GM19372 (cell line): ENCODE data around the gene AASDH.

Source experiments
- ATAC-seq: cut with Tn5 transposase; IDR thresholded peaks from one replicate; pipeline ENCODE4 v1.9.1; 2021; ENCODE audit warnings: mild to moderate bottlenecking, low read depth, moderate library complexity; ENCODE audit not compliant: unreplicated experiment

Gene AASDH

DNA sequence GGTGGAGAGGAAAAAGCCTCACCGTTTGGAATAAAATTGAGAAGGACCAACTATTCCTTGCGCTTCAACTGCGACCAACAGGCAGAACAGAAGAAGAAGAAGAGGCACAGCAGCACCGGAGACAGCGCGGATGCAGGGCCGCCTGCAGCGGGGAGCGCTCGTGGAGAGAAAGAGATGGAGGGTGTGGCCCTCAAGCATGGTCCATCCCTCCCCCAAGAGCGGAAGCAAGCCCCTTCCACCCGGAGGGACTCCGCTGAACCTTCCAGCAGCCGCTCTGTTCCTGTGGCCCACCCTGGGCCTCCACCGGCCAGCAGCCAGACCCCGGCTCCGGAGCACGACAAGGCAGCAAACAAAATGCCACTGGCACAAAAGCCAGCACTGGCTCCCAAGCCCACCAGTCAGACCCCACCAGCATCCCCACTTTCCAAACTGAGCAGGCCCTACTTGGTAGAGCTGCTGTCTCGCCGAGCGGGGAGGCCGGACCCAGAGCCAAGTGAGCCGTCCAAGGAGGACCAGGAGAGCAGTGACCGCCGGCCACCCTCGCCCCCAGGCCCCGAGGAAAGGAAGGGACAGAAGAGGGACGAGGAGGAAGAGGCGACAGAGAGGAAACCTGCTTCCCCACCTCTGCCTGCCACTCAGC lies 71.2 kb downstream of the AASDH start:
- no peak for ATAC-seq

DNA sequence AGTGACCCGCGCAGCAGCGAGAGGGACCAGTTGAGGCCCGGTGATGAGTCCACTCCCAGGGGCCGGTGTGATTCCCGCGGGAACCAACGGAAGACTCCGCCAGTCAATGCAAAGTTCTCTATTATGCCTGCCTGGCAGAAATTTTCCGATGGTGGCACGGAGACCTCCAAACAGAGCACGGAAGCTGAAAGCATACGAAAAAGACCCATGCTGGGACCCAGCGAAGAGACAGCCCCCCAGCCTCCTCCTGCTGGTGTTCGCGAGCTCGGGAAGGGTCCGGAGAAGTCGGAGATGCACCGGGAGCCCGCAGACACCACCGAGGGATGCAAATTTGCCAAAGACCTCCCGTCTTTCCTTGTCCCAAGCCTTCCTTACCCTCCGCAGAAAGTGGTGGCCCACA lies 71.7 kb downstream of the AASDH start:
- ATAC-seq = no peak

DNA sequence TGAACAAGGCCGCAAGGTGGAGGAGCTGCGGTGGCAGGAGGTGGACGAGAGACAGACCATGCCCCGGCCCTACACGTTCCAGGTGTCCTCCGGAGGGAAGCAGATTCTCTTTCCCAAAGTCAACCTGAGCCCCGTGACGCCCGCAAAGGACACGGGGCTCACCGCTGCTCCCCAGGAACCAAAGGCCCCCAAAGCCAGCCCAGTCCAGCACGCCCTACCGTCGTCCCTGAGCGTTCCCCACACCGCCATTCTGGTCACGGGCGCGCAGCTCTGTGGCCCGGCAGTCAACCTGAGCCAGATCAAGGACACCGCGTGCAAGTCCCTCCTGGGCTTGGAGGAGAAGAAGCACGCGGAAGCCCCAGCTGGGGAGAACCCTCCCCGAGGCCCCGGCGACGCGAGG lies 72.2 kb downstream of the AASDH start:
- ATAC-seq = no peak

DNA sequence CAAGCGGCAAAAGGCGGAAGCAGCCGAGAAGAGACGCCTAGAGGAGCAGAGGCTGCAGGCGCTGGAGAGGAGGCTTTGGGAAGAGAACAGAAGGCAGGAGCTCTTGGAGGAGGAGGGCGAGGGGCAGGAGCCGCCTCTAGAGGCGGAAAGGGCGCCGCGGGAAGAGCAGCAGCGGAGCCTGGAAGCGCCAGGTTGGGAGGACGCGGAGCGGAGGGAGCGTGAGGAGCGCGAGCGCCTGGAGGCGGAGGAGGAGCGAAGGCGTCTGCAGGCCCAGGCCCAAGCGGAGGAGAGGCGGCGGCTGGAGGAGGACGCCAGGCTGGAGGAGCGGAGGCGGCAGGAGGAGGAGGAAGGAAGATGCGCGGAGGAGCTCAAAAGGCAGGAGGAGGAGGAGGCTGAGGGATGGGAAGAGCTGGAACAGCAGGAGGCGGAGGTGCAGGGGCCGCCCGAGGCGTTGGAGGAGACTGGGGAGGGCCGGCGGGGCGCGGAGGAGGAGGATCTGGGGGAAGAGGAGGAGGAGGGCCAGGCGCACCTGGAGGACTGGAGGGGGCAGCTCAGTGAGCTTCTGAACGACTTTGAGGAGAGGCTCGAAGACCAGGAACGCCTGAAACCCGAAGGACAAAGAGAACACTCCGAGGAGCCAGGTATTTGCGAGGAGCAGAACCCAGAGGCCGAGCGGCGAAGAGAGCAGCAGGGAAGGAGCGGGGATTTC lies 72.9 kb downstream of the AASDH start:
- ATAC-seq = no peak

DNA sequence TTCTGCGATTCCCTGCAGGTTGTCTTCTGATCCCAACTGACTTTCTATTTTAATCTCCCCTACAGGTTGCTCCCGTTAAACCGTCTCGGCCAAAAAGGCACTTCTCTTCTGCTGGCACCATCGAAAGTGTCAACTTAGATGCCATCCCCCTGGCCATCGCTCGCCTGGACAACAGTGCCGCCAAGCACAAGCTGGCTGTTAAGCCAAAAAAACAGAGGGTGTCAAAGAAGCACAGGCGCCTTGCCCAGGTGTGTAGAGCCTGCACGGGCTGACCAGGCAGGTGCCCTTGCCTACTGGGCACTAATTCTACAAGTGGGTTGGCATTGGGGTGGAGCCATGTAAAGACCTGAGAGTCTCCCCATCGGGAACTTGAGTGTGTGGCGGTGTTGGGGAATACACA lies 74.2 kb downstream of the AASDH start:
- no peak for ATAC-seq

DNA sequence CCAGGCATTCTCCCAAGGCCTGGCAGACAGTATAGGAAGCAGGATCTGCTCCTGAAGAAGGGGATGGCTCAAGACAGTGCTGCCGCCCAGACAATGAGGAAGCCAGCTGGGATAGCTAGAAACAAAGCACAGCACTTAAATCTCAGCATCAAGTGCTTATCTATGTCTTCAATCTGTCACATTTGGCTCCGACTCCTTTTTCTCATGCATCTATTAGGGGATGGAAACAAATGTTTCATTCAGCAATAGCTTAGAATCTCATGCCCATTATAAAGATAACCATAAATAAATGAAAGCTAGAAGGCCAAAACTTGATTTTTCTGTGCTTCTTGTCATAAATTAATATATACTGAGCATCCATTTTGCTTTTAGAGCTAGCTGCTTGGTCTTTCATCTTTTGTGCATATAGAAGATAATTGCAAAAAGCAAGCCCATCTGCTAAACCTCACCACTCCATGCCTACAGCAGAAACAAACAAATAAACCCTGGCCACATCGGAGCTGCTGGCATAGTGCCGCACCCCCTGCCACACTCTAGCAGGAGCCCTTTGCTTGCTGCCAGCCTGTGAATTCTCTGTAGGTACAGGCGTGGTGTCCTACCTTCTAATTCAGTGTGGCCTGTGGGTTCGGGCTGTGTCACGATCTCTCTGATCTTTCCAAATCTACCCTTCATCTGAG lies 75.9 kb downstream of the AASDH start:
- ATAC-seq = no peak

DNA sequence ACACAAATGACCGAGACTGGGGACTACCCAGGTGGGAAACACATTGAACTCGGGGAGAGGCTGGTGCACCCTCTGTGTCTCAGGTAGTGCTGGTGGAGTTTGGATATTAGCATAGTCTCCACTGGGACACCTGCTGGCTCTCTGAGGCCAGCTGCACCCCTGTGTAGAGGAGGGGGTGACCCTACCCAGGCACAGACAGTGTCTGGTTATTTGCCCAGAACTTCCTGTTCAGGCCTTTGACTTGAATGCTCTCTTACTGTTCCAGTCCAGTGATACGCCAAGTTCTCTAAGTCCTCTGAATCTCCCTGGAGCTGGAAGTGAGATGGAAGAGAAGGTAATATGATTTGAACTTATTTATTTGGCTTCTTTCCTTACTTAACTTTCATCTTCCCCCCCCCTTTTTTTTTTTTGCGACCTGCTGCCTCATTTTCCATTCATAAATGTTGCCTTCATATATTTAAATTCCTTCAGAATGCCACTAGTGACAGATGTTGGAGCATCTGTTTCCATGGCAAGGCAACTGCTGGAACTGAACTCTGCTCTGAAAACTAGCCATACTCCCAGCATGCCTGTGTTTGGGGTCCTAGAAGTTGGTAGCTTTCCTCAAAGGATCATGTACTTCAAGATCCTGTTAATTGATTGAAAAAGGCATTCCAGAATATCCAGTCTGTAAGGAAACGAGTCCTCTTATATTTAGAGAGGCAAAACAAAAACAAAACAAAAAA lies 76.7 kb downstream of the AASDH start:
- no peak for ATAC-seq

DNA sequence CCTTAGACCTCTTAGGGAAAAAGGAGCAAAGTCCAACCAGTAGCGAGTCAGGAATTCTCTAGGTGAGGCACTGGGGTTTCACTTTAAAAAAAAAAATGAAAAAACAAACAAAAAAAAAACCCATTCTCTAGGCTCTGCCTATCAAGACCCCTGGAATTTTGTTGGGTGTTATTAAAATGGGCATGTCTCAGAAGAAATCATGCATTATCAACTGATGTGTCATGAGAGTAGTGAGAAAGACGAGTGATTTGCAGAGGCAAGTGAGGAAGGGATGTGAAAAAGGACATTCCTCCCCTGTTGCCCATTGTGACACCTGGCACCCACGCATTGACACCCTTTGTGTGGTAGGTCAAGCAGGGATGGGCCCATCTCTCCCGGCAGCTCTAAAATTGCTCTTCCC lies 78.9 kb downstream of the AASDH start:
- ATAC-seq = no peak

DNA sequence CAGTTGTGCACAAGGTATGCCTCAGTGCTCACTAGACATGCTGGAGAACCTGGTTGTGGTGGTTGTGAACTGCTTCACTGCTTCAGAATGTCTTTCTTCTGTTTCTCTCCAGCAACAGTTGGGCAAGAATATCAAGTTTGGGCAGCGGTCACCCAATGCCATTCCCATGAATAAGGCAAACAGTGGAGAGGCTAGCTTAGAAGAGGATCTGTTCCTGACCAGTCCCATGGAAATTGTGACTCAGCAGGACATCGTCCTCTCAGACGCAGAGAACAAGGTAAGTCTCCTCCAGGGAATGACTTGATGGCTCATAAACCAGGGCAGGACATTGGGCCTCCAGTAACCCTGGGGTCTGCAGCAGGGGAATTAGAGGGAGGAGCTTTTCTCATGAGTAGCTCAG lies 79.9 kb downstream of the AASDH start:
- no peak for ATAC-seq

DNA sequence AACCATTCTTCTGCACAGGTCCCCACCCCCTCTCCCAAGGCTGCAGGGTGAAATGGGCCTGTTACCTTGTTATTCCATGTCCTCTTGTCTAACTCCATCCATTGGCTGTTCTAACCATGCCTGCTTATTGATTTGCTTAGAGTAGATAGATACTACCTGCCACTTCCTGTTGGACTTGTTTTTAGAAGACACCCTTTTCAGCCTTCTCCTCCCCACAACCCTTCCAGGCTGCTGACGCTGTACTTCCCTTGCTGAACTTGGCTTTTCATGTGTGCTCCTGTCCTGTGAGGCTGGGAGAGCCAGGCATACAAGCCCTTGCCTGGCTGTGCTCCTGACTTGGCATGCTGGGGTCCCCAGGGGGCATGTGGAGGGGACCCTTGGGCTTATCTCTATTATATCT lies 81.9 kb downstream of the AASDH start:
- no peak for ATAC-seq

DNA sequence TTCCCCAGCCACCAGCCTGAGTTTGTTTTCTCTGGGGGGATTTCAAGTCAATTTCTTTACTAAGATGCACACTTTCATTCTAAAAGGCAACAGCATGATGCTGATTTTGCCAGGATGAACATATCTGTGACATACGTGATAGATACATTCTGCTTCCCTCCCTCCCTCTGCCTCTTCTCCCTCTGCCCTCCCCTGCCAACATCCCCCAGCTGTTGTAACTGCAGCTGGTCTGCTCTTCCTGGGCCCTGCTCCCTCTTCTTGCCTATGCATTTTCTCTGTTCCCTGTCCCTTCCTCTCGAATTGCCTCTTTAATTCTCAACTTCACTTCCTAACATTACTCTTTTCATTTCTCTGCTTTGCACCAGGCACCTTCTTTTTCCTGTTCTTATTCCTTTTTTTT lies 83.4 kb downstream of the AASDH start:
- ATAC-seq = no peak

DNA sequence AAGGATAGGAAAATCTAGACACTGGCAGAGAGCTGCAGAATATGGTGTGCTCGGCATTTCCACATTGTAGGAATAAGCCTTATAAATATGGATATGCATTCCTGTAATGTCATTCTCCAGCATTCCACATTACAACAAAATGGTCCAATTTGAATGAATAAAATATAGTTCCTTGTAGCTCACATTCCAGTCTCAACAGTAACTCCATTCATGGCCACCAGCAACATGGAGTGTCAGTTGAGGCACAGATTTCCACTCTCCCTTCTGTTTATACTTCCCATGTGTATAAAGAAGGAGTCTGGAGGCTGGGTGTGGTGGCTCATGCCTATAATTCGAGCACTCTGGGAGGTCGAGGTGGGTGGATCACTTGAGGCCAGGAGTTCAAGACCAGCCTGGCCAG lies 84.5 kb downstream of the AASDH start:
- ATAC-seq = no peak

DNA sequence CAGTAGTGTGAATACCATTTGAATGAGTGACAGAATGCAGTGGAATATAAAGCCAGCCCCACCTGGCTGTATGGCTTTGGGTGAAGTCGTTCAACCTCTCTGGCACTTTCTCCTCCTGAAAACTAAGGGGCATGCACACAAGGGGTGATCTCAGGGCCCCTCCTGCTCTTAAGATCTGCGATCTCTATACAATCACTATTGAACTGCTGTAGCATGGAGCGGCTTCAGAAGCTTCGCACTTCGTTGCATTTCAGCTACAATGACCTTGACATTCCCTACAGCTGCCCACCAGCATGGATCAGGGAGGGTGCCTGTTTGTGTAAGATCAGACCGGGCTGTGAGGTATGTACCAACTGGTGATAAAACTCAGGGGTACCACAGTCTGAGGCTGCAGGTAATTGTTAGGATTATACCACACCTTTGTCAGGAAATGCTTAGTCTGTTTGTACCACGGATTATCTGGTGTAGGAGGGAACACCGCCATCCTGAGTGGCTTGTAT lies 85.2 kb downstream of the AASDH start:
- no peak for ATAC-seq

DNA sequence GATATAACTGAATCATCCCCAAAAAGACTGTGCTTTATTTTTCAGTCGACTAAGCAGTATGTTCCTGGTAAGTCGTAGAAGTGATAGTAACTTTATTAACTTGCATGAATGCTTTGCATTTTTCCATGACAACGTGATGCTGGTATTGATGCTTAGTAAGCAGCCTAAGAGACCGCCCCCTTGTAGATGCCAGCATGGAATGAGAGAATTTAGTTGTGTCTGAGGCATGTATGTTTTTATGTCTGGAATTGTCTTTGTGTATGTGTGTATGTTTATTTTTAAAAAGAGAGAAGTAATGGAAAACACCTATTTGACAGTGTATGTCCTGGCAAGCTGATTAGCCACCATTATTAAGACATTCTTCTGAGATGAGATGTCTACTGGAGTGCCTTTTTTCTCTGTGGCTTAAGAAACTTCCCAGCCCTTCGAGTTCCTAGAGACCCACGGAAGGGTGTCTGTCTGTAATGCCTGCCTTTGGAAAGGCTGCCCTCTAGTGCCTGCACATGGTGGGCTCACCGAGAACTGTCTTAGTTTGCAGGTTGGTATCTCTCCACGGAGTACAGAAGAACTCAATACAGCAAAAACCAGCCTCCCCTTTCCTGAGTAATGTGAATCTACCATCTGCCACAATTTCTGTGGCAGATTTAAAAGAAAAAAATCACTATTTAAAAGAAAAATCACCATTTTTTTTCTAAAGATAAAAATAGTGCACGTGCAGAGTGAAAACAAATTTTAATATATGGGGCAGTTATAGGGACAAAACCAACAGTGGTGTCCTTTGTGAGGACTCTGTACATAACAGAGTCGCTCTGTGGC lies 85.9 kb downstream of the AASDH start:
- ATAC-seq = peak; percentile 94

DNA sequence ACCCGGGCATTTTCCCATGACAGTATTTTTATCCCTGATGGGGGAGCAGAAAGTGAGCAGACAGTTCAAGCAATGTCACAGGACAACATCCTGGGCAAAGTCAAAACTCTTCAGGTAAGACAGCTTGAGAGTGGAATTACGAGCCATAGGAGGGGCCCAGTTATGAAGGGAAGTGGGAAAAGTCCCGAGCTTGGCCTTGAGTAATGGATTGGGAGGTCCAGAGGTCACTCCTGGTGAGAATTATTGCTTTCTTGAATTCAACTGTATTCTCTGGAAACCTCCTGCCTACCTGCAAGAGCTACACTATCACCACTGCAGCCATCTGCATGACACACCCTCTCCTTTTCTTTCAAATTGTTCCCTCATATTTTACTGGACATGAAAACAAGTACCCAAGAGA lies 89.1 kb downstream of the AASDH start:
- no peak for ATAC-seq

DNA sequence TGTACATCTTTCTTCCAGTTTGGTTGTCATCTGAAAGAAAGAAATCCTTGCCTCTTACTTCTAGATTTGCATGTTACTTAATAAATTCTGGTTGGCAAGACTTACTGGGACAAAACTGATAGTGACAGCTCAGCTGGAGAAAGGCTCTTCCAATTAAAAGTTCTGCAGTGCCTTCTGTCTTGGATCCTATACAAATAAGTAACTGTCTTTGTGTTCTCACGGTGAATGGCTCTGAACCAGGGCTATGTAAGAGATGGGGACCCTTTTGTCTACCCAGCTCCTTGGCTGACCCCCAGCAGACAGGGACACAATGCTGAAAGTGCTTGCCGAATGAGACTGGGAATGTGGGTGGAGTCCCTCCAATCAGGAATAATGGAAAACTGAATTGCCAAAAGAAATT lies 89.5 kb downstream of the AASDH start:
- ATAC-seq = no peak

DNA sequence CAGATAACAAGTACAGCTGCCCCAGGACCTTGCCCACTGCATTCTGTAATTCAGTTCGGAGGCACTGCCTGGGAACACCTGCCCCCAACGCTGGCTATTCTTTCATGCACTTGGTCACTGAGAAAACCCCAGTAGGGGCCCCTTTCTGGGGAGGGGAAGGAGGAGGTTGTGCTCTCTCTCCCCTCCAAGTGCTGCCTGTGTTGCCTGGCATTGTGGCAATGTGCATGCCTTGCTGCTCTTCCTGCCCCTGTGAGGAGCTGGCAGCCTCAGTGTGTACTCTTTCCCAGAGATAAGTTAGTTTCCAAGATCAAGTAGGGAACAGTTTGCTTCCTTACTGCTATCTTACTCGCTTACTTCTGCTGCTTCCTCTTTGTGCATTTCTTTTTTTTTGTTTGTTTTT lies 90.8 kb downstream of the AASDH start:
- ATAC-seq = no peak

DNA sequence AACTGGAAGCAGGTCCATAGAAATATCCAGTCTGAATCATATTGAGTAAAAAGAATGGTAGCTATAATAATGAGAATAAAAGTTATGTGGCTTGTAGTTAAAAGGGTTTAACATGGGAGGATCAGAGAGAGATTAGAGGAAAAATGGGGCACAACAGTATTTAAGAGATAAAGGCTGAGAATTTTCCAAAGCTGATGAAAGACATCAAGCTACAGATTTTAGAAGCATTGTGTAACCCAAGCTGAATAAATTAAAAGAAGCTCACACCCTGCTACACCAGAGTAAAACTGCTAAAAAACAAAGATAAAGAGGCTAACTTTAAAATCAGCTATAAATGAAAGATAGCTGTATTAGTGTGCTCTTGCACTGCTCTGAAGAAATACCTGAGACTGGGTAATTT lies 94.2 kb downstream of the AASDH start:
- no peak for ATAC-seq

DNA sequence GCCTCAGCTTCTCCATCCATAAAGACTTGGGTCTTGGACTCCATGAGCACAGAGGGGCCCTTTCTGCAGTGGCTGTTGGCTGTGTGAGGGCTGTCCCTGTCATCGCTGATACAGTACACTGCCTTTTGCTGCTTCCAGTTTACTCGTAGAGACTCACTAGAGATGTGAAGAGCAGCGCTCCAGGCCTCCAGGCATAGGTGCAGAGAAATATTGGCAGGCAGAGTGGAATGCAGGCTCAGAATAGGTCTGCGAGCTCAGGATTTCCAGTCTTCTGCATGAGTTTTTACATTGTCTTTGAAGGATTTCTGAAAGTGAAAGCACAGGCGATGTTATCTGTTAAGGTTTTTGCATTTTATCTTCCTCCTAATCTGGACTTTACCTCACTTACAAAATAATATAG lies 97.4 kb downstream of the AASDH start:
- no peak for ATAC-seq

DNA sequence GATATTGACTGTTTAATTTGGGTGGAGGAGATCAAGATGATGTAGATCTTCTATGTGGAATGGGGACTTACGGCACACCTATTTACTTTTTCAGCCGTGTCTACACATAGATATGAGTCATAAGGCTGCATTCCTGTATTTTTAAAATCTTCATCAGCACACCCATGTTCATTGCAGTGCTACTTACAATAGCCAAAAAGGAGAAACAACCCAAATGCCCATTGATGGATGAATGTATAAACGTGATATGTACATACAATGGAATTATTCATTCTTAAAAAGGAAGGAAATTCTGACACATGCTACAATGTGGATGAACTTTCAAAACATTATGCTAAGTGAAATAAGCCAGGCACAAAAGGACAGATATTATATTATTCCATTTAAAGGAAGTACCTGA lies 98.6 kb downstream of the AASDH start:
- ATAC-seq = no peak
